ENCODE data around the gene STK32C. TPM values are rescaled to one million over a fixed set of nuclear protein-coding genes. Genes with fewer than 3 reads are reported as not detected.

Gene STK32C
- total and polyA plus RNA-seq, 2 donors from 2014 or later: 11.6 to 14.4 TPM

DNA sequence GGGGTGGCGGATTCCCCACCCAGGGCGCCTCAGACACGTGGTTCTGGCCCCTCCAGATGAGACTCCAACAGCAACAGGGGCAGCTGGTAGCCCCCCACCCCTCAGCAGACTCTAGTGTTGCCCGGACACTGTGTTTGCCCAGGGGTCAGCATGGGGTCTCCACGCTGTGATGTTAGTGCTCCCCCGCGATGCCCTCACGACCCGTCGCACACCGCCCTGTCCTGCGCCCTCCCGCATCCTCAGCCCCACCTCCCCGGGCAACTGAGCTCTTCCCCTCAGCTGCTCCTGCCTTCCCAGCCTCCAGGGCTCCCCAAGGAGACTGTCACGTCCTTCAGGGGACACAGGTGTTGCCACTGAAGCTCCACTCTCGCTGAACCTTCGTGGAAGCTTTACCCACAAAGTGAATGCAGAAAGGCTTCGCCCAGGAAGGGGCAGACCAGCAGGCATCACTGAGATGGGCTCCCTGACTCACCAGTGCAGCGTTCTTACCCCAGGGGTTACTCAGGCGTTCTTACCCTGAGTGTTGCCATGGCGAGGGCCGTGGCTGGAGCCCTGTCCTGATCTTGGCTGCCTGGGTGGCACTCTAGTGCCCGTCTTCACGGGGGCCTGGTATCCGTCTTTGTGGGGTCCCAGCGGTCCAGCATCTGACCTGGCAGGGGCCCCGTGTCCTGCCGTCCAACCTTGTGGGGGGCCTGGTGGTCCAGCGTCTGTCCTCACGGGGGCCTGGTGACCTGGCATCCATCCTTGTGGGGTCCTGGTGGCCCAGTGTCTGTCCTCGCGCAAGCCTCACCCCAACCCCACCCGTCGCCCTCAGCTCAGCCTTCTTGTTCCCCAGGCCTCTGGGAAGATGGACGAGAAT lies 106.4 kb downstream of the STK32C start:
- Histone ChIP-seq H3K4me3 (ENCODE audit: low read length in 3 of 3) (no peak overlapping the region), H3K9ac (ENCODE audit: low read length in 3 of 3) (no peak overlapping the region), H3K36me3 (ENCODE audit: control insufficient read depth in 2 of 3, insufficient read depth in 3 of 3, low read length in 3 of 3) (no peaks in the 10 kb centered on the region), H3K27ac (ENCODE audit: low read depth in 2 of 2, low read length in 2 of 2) (no peak overlapping the region), H3K27me3 (ENCODE audit: control insufficient read depth, insufficient read depth, low read length) (no peaks in the 10 kb centered on the region), H3K4me1 (ENCODE audit: control insufficient read depth in 2 of 3, insufficient read depth in 2 of 3, low read depth in 1 of 3, low read length in 3 of 3) (no peaks in the 10 kb centered on the region), H3K9me3 (ENCODE audit: control insufficient read depth in 2 of 3, insufficient read depth in 1 of 3, low read length in 3 of 3) (no peaks in the 10 kb centered on the region)
- DNase-seq (peak in 1 of 5 donors; percentile 66), FAIRE-seq (no peak)
- intact Hi-C loops (cut with DNase I): no loop called here
- TF ChIP-seq, protein P1, sequence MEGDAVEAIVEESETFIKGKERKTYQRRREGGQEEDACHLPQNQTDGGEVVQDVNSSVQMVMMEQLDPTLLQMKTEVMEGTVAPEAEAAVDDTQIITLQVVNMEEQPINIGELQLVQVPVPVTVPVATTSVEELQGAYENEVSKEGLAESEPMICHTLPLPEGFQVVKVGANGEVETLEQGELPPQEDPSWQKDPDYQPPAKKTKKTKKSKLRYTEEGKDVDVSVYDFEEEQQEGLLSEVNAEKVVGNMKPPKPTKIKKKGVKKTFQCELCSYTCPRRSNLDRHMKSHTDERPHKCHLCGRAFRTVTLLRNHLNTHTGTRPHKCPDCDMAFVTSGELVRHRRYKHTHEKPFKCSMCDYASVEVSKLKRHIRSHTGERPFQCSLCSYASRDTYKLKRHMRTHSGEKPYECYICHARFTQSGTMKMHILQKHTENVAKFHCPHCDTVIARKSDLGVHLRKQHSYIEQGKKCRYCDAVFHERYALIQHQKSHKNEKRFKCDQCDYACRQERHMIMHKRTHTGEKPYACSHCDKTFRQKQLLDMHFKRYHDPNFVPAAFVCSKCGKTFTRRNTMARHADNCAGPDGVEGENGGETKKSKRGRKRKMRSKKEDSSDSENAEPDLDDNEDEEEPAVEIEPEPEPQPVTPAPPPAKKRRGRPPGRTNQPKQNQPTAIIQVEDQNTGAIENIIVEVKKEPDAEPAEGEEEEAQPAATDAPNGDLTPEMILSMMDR (IDR thresholded peaks at IDR 0.05; ENCODE audit: borderline replicate concordance, extremely low read depth, insufficient read depth): no peak

DNA sequence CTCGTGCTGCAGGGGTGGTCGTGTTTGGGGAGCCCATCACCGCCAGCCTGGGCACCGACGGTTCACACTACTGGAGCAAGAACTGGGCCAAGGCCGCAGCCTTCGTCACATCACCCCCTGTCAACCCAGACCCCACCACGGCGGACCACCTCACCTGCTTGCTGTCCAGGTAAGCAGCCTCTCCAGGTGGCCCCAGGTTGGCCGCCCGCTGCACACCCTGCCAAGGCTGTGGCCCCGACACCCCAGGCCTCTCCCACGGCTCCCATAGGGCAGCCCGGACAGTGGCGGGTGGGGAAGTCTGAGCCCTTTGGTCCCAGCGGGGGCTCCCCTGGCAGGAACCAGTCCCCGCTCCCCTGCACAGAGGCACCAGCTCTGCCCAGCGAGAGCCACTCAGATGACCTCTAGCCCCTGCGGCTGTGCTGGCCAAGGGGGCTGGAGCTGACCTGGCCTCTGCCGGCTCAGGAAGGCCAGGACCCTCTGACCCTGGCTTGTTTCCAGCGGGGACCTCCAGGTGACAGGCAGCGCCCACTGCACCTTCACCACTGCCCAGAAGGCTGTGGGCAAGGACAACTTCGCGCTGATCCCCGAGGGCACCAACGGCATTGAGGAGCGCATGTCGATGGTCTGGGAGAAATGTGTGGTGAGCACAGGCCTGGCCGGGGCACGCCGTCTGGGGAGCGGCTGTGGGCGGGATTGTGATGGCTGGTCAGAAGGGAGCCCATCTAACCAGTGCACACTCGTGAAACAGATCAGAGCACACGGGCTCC lies 107.2 kb downstream of the STK32C start:
- no peaks in the 10 kb centered on the region for H3K27me3 ChIP-seq (ENCODE audit: control insufficient read depth, insufficient read depth, low read length)
- no peak overlapping the region for H3K9ac ChIP-seq (ENCODE audit: low read length in 3 of 3)
- H3K36me3 ChIP-seq (ENCODE audit: control insufficient read depth in 2 of 3, insufficient read depth in 3 of 3, low read length in 3 of 3): no peaks in the 10 kb centered on the region
- H3K4me1 ChIP-seq (ENCODE audit: control insufficient read depth in 2 of 3, insufficient read depth in 2 of 3, low read depth in 1 of 3, low read length in 3 of 3): no peaks in the 10 kb centered on the region
- DNase-seq: peak in 1 of 5 donors; percentile 77
- H3K9me3 ChIP-seq (ENCODE audit: control insufficient read depth in 2 of 3, insufficient read depth in 1 of 3, low read length in 3 of 3): no peaks in the 10 kb centered on the region
- FAIRE-seq: no peak
- H3K27ac ChIP-seq (ENCODE audit: low read depth in 2 of 2, low read length in 2 of 2): no peak overlapping the region
- no peak overlapping the region for H3K4me3 ChIP-seq (ENCODE audit: low read length in 3 of 3)
- intact Hi-C loops (cut with DNase I): no loop called here
- TF ChIP-seq, protein P1 (IDR thresholded peaks at IDR 0.05; ENCODE audit: borderline replicate concordance, extremely low read depth, insufficient read depth): no peak

DNA sequence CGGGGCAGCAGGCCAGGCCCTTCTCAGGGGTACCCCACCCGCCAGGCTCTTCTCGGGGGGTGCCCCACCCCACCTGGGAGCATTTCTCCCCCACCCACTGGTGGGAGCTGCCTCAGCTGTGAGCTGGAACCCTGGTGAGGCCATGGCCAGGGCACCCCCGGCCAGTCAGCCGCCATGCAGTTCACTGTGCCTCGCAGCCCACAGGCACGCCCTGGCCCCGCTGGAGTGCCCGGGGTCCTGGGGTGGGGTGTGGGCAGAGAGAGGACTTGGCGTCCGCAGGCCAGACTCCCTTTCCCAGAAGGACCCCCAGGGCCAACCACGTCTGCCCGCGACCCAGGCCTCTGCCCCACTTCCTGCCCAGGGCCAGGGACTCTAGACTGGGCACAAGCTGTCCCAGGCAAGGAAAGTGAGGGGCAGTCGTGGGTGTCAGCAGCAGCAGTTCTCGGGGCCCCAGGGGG lies 107.9 kb downstream of the STK32C start:
- FAIRE-seq (no peak), DNase-seq (peak in 1 of 5 donors; percentile 72)
- TF ChIP-seq, protein P1 (IDR thresholded peaks at IDR 0.05; ENCODE audit: borderline replicate concordance, extremely low read depth, insufficient read depth): no peak
- Histone ChIP-seq H3K4me3 (ENCODE audit: low read length in 3 of 3) (no peak overlapping the region), H3K9ac (ENCODE audit: low read length in 3 of 3) (no peak overlapping the region), H3K27ac (ENCODE audit: low read depth in 2 of 2, low read length in 2 of 2) (no peak overlapping the region), H3K9me3 (ENCODE audit: control insufficient read depth in 2 of 3, insufficient read depth in 1 of 3, low read length in 3 of 3) (no peaks in the 10 kb centered on the region), H3K27me3 (ENCODE audit: control insufficient read depth, insufficient read depth, low read length) (no peaks in the 10 kb centered on the region), H3K36me3 (ENCODE audit: control insufficient read depth in 2 of 3, insufficient read depth in 3 of 3, low read length in 3 of 3) (no peaks in the 10 kb centered on the region), H3K4me1 (ENCODE audit: control insufficient read depth in 2 of 3, insufficient read depth in 2 of 3, low read depth in 1 of 3, low read length in 3 of 3) (no peaks in the 10 kb centered on the region)
- intact Hi-C loops (cut with DNase I): no loop called here
